HL-60/S4 treated with phorbol 12-myristate 13-acetate at 8.2 ng/mL for 4 days and 3 days (cell line): Measurements from ENCODE around the gene MYADML2.
"Not testable (repeated sequence)": the region's sequence is repeated elsewhere in the genome, so short reads cannot be mapped to it uniquely, and the experiment has no call there.

Experiments used
- in situ Hi-C: fragments of 300-500 bp; cut with MboI; formaldehyde crosslinking; loops from 2 replicates; pipeline ENCODE4 v1.15.0; 2022; ENCODE audit warnings: low sequenced_read_pairs

The MYADML2 gene

DNA sequence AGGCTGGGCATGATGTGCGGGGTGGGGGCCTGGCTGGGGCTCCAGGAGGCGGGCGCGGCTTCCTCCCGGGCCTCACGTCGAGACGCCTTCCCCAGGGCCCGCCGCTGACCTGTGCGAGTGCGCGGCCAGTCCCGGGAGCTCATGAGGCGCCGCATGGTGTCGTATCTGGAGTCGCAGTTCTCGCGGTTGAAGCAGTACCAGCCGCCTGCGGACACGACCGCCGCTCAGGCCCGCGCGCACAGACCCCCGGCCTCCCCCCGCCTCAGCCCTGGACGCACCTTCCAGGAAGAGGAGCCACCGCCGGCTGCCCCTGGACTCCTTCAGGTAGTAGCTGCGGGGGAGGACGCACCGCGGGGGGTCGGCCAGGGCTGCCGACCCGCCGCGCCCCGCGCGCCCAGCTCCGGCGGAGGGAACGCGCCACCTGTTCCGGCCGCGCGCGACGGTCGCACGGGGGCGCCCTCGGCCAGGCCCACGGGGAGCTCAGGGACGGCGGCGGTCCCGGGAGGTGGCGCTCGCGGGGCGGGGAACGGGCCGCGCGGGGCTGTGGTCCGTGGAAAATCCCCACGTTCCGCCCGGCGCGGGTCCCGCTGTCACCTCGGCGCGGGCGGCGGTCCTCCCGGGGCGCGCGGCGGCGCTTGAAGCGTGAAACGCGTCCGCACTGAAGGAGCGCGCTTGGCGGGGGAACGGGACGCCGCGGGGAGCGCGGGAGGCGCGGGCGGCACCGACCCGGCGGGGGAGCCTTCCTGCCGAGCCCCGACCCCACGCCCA, 12.5 kb upstream of the MYADML2 start:
- in situ Hi-C loops, result no loop called here

DNA sequence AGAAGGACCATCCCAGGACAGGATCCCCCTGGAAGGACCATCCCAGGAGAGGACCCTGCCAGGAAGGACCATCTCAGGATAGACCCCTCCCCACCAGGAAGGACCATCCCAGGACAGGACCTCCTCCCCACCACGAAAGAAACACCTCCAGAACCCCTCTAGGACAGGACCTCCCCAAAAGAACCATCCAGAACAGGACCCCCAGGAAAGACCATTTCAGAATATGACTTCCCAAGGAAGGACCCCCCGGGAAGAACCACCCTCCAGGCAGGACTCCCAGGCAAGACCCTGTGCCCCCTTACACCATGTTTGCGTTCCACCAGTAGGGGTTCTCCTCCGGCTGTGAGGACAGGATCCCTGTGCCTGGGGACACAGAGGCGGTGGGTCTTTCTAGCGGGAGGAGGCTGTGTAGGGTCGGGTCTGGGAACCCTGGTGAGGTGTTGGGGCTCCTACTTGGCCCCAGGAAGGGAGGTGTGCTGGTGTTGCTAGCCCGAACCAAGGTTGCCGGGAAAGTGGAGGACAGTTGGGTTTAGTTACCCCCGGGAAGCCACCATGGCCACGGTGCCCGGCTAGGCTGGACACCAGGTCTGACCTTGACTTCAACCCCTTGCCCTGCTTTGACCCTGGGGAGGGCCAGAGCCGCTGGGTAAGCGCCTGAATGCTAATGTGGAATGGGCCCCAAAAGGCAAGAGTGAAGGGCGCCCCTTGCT, 11.8 kb upstream of the MYADML2 start:
- in situ Hi-C loops, result no loop called here

GRCh38 chr17:81957691-81958432, 10.8 kb upstream of the MYADML2 start:
- in situ Hi-C loops, result no loop called here

GRCh38 chr17:81956607-81957589, 9.9 kb upstream of the MYADML2 start:
- in situ Hi-C loops, result no loop called here

- in situ Hi-C loops, result no loop called here
Observed at GRCh38 chr17:81955756-81956544, 8.9 kb upstream of the MYADML2 start.

DNA sequence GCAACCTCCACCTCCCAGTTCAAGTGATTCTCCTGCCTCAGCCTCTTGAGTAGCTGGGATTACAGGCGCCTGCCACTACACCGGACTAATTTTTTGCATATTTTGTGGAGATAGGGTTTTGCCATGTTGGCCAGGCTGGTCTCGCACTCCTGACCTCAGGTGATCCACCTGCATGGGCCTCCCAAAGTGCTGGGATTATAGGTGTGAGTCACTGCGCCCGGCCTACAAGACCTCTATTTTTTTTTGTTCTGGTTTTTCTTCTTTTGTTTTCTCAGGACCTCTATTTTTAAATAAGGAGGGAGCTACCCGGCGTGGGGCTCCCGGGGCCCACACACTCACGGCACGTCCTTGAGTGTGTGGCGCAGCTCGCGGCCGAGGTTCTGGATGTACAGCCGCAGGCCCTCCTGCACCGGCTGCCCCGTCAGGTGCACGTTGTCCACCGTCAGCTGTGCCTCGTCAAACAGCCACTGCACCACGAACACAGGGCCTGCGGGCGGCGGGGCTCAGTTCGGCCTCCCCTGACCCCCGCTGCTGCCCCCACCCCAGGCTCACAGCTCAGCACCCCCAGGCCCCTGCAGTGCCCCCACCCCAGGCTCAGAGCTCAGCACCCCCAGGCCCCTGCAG, 8.1 kb upstream of the MYADML2 start:
- in situ Hi-C loops, result no loop called here

DNA sequence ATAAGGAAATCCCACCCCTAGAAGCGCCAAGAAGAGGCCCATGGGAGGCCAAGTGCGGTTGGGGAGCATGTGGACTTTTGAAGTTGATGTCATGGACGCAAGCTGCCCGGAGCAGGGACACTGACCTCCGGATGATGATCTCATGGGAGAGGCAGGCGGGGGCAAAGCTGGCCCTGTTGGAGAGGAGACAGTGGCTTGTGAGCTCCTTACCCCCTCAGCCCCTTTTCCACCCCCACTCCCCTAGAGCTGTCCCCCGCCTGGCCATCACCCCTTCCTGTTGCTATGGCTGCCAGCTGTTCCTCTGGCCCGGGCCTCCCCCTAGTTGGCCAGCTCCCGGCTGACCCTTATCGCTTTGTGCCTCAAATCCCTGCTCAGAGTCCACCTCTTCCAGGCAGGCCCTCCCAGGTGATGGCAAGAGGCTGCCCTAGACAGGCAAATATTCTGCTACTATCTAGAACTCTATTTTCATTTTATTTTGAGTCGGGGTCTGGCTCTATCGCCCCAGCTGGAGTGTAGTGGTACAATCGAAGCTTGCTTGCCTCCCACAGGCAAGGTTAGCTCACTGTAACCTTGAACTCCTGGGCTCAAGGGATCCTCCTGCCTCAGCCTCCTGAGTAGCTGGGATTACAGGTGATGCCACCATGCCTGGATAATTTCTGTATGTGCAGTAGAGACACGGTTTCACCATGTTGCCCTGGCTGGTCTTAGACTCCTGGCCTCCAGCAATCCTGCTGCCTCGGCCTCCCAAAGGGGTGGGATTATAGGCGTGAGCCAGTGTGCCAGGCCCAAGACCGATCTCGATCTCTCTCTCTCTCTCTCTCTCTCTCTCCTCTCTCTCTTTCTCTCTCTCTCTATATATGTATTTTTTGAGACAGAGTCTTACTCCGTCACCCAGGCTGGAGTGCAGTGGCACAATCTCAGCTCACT, 7.4 kb upstream of the MYADML2 start:
- in situ Hi-C loops, result no loop called here

GRCh38 chr17:81953443-81953842, 6.4 kb upstream of the MYADML2 start:
- in situ Hi-C loops, result not testable (repeated sequence)

- in situ Hi-C loops, result no loop called here
Observed at GRCh38 chr17:81952792-81953228, 5.8 kb upstream of the MYADML2 start.

- in situ Hi-C loops, result no loop called here
Observed at GRCh38 chr17:81951785-81952684, 5.0 kb upstream of the MYADML2 start.

DNA sequence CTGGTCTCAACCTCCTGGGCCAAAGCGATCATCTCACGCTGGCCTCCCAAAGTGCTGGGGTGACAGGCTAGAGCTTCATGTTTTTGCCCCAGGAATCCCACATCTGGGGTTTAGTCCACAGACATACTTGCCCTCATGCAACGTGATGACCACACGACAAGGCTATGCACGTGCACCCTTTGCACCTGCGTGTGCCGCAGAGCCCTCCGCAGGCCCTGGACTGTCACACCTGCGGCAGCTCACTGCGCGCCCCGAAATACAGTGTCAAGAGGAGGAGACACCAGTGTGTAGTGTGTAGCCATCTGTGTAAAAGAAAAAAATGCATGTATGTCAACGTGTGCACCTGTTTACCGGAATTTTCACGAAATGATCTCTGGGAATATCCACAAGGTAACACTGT, 3.5 kb upstream of the MYADML2 start:
- in situ Hi-C loops, result no loop called here

- in situ Hi-C loops, result no loop called here
Observed at GRCh38 chr17:81948635-81949378, 1.8 kb upstream of the MYADML2 start.

DNA sequence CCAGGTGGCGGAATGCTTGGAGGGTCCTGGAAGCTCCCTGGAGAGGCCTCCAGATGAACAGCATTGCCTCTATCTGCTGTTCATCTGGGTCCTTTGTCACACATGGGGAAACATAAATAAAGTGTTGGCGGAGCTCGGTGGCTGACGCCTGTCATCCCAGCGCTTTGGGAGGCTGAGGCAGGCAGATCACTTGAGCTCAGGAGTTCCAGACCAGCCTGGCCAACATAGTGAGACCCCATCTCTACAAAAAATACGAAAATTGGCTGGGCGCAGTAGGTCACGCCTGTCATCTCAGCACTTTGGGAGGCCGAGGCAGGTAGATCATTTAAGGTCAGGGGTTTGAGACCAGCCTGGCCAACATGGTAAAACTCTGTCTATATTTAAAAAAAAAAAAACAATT, 2.2 kb downstream of the MYADML2 start:
- in situ Hi-C loops, result no loop called here

DNA sequence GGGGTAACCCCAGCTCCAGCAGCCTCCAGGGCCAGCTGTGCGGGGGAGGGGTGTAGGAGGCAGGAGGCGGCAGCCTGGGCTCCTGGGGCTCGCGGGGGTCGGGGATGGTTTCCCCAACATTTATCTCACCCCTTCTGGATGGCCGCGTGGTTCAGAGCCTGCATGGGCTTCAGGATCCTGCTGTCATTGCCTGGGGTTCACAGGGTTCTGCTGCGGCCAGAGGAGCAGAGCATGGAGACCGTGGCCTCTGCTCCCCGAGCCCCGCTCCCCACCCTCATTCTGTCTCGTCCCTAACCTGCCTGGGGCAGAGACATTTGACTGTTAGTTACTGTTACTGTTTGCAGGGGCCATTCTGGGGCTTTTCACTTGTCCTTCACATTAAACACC, 4.9 kb downstream of the MYADML2 start:
- in situ Hi-C loops, result no loop called here

GRCh38 chr17:81941484-81942166, 5.4 kb downstream of the MYADML2 start:
- in situ Hi-C loops, result no loop called here
